SH-SY5Y (cell line): ENCODE results near the gene CDK6.

ENCODE experiments used
- GATA2 ChIP-seq: IDR thresholded peaks from 2 replicates; pipeline ENCODE4 v1.6.1; 2011; ENCODE audit warnings: mild to moderate bottlenecking, low read depth, low read length
- GATA3 ChIP-seq: IDR thresholded peaks from 2 replicates; pipeline ENCODE4 v1.6.1; 2011; ENCODE audit warnings: low read depth, mild to moderate bottlenecking, low read length, moderate library complexity

DNA sequence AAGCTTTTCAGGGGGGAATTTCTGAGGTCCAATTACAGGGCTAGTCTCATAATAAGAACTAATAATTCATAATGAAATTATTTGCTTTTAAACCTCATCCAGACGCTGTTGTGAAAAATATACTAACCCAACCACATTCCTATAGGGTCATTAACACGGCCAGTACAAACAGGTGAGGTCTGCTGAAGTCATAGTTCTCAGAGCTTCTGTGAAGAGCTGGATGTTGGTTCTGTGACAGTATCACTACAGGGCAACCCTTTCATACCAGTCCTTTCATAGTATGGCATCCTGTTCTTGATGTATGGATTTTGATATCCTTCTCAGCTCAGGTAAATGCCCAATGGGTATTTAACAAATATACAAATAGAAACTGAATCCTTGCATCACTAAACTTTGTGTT lies 183.8 kb downstream of the CDK6 start:
- no peak for TF ChIP-seq GATA2
- no peak for TF ChIP-seq GATA3
